A549 treated with CORT108297 at 1 μM for 4 hours (cell line): ENCODE data around the gene TPRG1. TPM values are rescaled to one million over a fixed set of nuclear protein-coding genes. Genes with fewer than 3 reads are reported as not detected.

Source experiments
- total RNA-seq: library from RNA; stranded (reverse); fragments of 200-300 nt; extraction: Qiagen RNA extraction; gene quantifications from 5 replicates; pipeline ENCODE4 v1.2.3, GENCODE V29; 2022

Gene TPRG1, protein sequence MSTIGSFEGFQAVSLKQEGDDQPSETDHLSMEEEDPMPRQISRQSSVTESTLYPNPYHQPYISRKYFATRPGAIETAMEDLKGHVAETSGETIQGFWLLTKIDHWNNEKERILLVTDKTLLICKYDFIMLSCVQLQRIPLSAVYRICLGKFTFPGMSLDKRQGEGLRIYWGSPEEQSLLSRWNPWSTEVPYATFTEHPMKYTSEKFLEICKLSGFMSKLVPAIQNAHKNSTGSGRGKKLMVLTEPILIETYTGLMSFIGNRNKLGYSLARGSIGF
- total RNA-seq: 0.11 to 0.28 TPM (median 0.15 TPM) in 5 replicates

DNA sequence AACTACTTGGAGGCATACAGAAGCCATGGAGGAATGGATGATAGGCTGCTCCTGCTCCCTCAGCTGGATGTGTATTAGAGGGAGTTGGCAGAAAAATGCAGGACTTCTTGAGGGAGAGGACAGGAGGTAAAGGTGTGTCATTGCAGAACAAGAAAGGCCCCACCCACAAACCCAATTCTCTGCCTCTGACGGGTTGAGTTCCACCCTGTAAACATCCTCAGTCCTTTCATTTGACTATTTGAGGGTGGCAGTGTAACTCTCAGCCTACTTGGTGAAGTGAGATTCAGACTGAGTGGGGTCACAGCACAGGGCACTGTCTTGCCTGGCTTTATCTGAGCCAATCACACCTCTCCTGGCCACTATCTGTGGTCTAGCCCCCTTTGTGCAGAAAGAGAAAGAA is at the start of gene TPRG1:
Gene TPRG1 (plus strand): TSS at position 265 of the 400 bp plus-strand sequence. CDS start 35,414 bp downstream, outside the sequence.

